GM13976 (cell line): ENCODE data around the gene LIPE.
A peak's percentile ranks its signal among the peaks of the same experiment; 100 is the strongest.

ENCODE experiments used
- DNase-seq: peaks from one replicate; pipeline ENCODE4 v3.0.0; 2012; ENCODE audit warnings: low spot score
- in situ Hi-C: fragments of 300-500 bp; cut with MboI; formaldehyde crosslinking; loops from one replicate; pipeline ENCODE4 v1.12.0; 2022; ENCODE audit warnings: low sequenced_read_pairs, mixed read lengths, inconsistent platforms; ENCODE audit not compliant: unreplicated experiment
- TF ChIP-seq, protein P1 (sequence below): IDR thresholded peaks from 2 replicates; pipeline ENCODE4 v1.5.1; 2012; ENCODE audit warnings: borderline replicate concordance, mild to moderate bottlenecking; ENCODE audit not compliant: insufficient read depth; ENCODE audit errors: extremely low read depth, missing control alignments, control extremely low read depth

Gene LIPE

GRCh38 chr19:42419309-42419708 is 7.9 kb downstream of the LIPE start:
- in situ Hi-C loops: no loop called here
- TF ChIP-seq, protein P1, sequence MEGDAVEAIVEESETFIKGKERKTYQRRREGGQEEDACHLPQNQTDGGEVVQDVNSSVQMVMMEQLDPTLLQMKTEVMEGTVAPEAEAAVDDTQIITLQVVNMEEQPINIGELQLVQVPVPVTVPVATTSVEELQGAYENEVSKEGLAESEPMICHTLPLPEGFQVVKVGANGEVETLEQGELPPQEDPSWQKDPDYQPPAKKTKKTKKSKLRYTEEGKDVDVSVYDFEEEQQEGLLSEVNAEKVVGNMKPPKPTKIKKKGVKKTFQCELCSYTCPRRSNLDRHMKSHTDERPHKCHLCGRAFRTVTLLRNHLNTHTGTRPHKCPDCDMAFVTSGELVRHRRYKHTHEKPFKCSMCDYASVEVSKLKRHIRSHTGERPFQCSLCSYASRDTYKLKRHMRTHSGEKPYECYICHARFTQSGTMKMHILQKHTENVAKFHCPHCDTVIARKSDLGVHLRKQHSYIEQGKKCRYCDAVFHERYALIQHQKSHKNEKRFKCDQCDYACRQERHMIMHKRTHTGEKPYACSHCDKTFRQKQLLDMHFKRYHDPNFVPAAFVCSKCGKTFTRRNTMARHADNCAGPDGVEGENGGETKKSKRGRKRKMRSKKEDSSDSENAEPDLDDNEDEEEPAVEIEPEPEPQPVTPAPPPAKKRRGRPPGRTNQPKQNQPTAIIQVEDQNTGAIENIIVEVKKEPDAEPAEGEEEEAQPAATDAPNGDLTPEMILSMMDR: no peak
- DNase-seq: peak; percentile 28

DNA sequence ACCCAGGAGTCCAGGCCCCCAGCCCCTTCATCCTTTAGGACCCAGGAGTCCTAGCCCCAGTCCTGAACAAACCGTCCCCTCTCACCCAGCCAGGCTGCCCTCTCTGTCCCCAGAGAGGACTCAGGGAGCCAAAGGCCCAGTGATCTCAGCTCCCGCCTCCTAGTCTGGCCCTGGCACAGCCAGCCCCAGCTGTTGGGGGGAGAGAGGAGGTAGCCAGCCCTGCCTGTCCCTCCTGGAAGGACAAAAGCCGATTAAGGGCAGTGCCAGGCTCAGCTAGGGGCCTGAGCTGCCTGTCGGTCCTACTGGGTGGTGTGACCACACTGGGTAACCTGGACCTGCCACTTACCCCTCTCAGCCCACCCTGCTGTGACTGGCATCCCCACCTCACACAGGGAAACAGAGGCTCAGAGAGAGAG is 14.5 kb downstream of the LIPE start:
- in situ Hi-C loops: no loop called here
- DNase-seq: peak; percentile 12
- TF ChIP-seq, protein P1: no peak

- TF ChIP-seq, protein P1: no peak
- peak; percentile 11 for DNase-seq
- in situ Hi-C loops: no loop called here
Observed at GRCh38 chr19:42412227-42412626, 15.0 kb downstream of the LIPE start.

DNA sequence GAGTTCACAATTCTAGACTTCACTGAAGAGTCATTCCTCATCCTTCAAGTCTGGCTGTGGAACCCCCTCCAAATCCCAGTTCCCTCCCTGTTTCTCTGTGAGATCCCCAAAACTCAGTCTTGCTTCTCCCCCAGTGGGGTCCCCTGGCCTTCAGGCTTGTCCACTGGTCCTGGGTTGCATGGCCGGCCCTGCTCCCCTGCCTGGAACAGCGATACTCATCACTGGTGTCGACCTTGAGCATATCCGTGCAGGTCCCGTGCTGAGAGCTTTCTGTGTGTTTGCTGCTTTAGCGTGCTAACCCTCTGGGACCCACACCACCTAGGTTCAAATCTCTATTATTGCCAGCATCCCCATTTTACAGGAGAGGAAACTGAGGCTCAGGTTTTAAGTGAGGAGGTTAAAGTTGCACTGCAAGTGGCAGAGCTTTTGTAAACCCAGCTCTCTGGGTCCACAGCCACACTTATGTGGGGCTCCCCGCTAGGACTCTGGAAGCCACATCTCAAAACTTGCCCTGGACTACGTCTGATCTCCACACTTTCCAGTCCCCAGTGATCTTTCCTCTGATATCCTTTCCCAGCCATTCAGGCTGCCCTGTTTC is 15.5 kb downstream of the LIPE start:
- TF ChIP-seq, protein P1: no peak
- in situ Hi-C loops: no loop called here
- peak; percentile 22 for DNase-seq

DNA sequence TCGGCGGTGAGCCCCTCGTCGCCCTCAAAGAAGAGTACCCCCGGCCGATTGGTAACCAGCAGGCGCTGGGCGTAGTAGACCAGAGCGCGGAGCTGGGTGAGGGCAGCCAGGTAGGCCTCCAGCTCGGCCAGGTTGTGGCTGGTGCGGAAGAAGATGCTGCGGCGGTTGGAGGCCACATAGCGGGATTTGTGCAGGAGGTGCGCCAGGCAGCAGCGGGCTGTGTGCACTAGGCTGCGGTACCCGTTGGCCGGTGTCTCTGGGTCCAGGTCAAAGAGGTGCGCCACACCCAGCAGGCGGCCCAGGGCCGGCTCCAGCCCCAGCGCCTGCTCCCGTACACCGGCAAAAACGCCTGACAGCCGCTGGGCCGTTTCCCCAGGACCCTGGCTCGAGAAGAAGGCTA is 16.8 kb downstream of the LIPE start:
- in situ Hi-C loops: no loop called here
- peak; percentile 13 for DNase-seq

DNA sequence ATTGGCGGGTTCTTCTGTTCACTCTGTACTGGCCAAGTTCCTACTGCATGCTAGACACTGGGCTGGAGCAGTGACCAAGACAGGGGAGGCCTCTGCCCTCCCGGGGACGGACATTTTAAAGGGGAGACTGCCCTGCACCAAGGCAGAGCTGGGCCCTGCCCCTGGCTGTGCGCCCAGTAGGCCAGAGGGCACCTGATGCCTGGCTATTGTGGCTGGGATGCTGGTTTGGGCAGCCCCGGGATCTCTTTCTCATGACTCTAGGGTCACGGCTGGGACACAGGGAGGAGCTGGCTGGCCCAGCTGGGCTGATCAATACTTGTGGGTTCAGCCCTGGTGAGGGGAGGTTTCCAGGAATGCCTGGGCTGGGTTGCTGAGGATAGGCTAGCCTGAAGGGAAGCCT is 17.7 kb downstream of the LIPE start:
- DNase-seq: peak; percentile 21
- TF ChIP-seq, protein P1: no peak
- in situ Hi-C loops: no loop called here

More for the DNA sequence above, 16.8 kb downstream of the LIPE start:
- TF ChIP-seq, protein P1: no peak
